AG04450 (cell line): ENCODE measurements around the gene CCNDBP1. TPM values are rescaled to one million over a fixed set of nuclear protein-coding genes. Genes with fewer than 3 reads are reported as not detected.

Experiments used
- CTCF ChIA-PET: fragments of 300-600, 350-600 bp; formaldehyde crosslinking; extraction: SDS; loops from one replicate; lab custom pipeline; 2022; ENCODE audit warnings: antibody characterized with exemption, inconsistent platforms; lab: Charles Lee
- POLR2A ChIA-PET: fragments of 350-600 bp; formaldehyde crosslinking; extraction: SDS; loops from one replicate; lab custom pipeline; 2021; ENCODE audit warnings: antibody characterized with exemption, inconsistent platforms; lab: Yijun Ruan, JAX
- DNase-seq: peaks from one replicate; pipeline ENCODE4 v3.0.0-alpha.2; 2011; ENCODE audit warnings: low read depth, low spot score
- H3K27ac ChIP-seq: one replicate; pipeline ENCODE4 v1.5.1; 2012; ENCODE audit warnings: low read depth, low read length, control low read depth
- H3K27me3 ChIP-seq: one replicate; pipeline ENCODE4 v1.6.0; 2012; ENCODE audit warnings: low read length; ENCODE audit not compliant: control insufficient read depth, insufficient read depth
- H3K4me3 ChIP-seq: 2 replicates; pipeline ENCODE4 v1.5.1; 2011; ENCODE audit warnings: mild to moderate bottlenecking, low read depth, low read length, control low read depth
- H3K9me3 ChIP-seq: 2 replicates; pipeline ENCODE4 v1.5.1; 2012; ENCODE audit warnings: low read length; ENCODE audit not compliant: control insufficient read depth, insufficient read depth
- polyA plus RNA-seq: library from polyadenylated mRNA; depleted of rRNA; stranded (reverse); fragments of >200 nt; gene quantifications from 2 replicates; pipeline ENCODE4 v1.2.3, GENCODE V29; 2011
- TF ChIP-seq, protein P1 (sequence below): IDR thresholded peaks from 2 replicates; pipeline ENCODE4 v1.5.1; 2011; ENCODE audit warnings: low read depth, low read length, control low read depth, inconsistent platforms

The CCNDBP1 gene
- polyA plus RNA-seq, 1 experiment, result 54.2 TPM

GRCh38 chr15:43238671-43239131 is 53.5 kb downstream of the CCNDBP1 start:
- DNase-seq, result no peak
- ChIA-PET POLR2A (no interaction called here), CTCF (no interaction called here)
- peaks cover 49% of the 10 kb centered on the region for H3K27me3 ChIP-seq
- TF ChIP-seq, protein P1, sequence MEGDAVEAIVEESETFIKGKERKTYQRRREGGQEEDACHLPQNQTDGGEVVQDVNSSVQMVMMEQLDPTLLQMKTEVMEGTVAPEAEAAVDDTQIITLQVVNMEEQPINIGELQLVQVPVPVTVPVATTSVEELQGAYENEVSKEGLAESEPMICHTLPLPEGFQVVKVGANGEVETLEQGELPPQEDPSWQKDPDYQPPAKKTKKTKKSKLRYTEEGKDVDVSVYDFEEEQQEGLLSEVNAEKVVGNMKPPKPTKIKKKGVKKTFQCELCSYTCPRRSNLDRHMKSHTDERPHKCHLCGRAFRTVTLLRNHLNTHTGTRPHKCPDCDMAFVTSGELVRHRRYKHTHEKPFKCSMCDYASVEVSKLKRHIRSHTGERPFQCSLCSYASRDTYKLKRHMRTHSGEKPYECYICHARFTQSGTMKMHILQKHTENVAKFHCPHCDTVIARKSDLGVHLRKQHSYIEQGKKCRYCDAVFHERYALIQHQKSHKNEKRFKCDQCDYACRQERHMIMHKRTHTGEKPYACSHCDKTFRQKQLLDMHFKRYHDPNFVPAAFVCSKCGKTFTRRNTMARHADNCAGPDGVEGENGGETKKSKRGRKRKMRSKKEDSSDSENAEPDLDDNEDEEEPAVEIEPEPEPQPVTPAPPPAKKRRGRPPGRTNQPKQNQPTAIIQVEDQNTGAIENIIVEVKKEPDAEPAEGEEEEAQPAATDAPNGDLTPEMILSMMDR, result no peak
- no peak overlapping the region for H3K27ac ChIP-seq
- no peak overlapping the region for H3K4me3 ChIP-seq
- no peaks in the 10 kb centered on the region for H3K9me3 ChIP-seq

- Histone ChIP-seq H3K27ac (no peak overlapping the region), H3K27me3 (peaks cover 40% of the 10 kb centered on the region), H3K4me3 (no peak overlapping the region), H3K9me3 (no peaks in the 10 kb centered on the region)
- CTCF ChIA-PET, result interaction anchor here (1.0 kb wide), 1 partner anchor 15 kb away, joined by 3 read pairs; no protein-coding TSS in a partner anchor
- DNase-seq, result no peak
- TF ChIP-seq, protein P1, result no peak
- POLR2A ChIA-PET, result no interaction called here
Measured at GRCh38 chr15:43239732-43240491, 54.7 kb downstream of the CCNDBP1 start.

DNA sequence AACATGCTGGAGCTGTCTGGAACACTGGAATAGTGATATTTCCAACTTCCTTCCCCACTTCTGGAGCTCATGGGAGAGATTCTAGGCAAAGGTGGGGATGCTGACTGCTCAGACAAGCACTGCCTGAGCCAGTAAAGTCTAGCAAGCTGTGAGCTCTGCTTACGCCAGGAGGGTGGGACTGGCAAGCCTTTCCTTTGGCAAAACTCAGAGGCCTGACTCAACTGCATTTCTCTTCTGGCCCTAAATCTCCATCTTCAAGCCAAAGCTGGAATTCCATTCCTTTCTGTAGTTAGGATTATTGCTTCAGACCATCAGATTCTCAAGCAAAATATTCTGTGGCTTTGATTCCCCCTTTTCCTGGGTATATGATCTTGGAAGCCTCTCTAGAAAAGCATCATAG is 55.9 kb downstream of the CCNDBP1 start:
- H3K27ac ChIP-seq, result no peak overlapping the region
- DNase-seq, result no peak

GRCh38 chr15:43242616-43243015 is 57.4 kb downstream of the CCNDBP1 start:
- POLR2A ChIA-PET, result no interaction called here

More for the DNA sequence above, 55.9 kb downstream of the CCNDBP1 start:
- POLR2A ChIA-PET, result no interaction called here
- CTCF ChIA-PET, result interaction anchor here (1.2 to 1.5 kb wide), 2 partner anchors 15 to 44 kb away, joined by 5 read pairs; no protein-coding TSS in a partner anchor
- H3K9me3 ChIP-seq, result no peaks in the 10 kb centered on the region
- TF ChIP-seq, protein P1, result no peak
- no peak overlapping the region for H3K4me3 ChIP-seq
- H3K27me3 ChIP-seq, result peaks cover 41% of the 10 kb centered on the region

More at GRCh38 chr15:43242616-43243015, 57.4 kb downstream of the CCNDBP1 start:
- peaks cover 38% of the 10 kb centered on the region for H3K27me3 ChIP-seq
- DNase-seq, result no peak
- CTCF ChIA-PET, result no interaction called here
- no peaks in the 10 kb centered on the region for H3K9me3 ChIP-seq
- no peak overlapping the region for H3K27ac ChIP-seq
- H3K4me3 ChIP-seq, result no peak overlapping the region
- TF ChIP-seq, protein P1, result no peak
